OCI-LY3 (cell line): ENCODE data around the gene UBA6.

Source experiments
- H2AFZ ChIP-seq: fragments of 200-600, 300-600 bp; shearing (Covaris generic); 2 replicates; pipeline ENCODE4 v1.6.0; 2014; ENCODE audit warnings: antibody characterized with exemption, low read depth, low read length
- H3K27ac ChIP-seq: fragments of 200-600, 300-600 bp; sonication (generic); 2 replicates; pipeline ENCODE4 v1.5.1; 2014; ENCODE audit warnings: mild to moderate bottlenecking, low read length, moderate library complexity, mixed read lengths
- H3K27me3 ChIP-seq: fragments of 200-600, 300-600 bp; sonication (generic); 2 replicates; pipeline ENCODE4 v1.6.1; 2014; ENCODE audit warnings: low read depth, low read length, mixed read lengths
- H3K36me3 ChIP-seq: fragments of 200-600, 300-600 bp; sonication (generic); replicated peaks from 2 replicates; pipeline ENCODE3; 2014; ENCODE audit warnings: low read depth, low read length, mixed read lengths
- H3K4me1 ChIP-seq: fragments of 300-600, 200-600 bp; sonication (generic); 2 replicates; pipeline ENCODE4 v1.6.1; 2014; ENCODE audit warnings: low read length, mixed read lengths
- H3K4me2 ChIP-seq: fragments of 200-600, 300-600 bp; sonication (generic); 2 replicates; pipeline ENCODE4 v1.6.1; 2014; ENCODE audit warnings: low read length, mixed read lengths
- H3K4me3 ChIP-seq: fragments of 300-600, 200-600 bp; sonication (generic); 2 replicates; pipeline ENCODE4 v1.5.1; 2014; ENCODE audit warnings: antibody characterized with exemption, mild to moderate bottlenecking, low read length, moderate library complexity
- H3K79me2 ChIP-seq: fragments of 300-600, 200-600 bp; shearing (Covaris generic); 2 replicates; pipeline ENCODE4 v1.6.1; 2014; ENCODE audit warnings: mild to moderate bottlenecking, low read length, mixed read lengths
- H3K9ac ChIP-seq: fragments of 300-600, 200-600 bp; shearing (Covaris generic); 2 replicates; pipeline ENCODE4 v1.6.0; 2014; ENCODE audit warnings: mild to moderate bottlenecking, low read length, moderate library complexity
- H3K9me3 ChIP-seq: fragments of 200-600, 300-600 bp; shearing (Covaris generic); 2 replicates; pipeline ENCODE4 v1.6.1; 2014; ENCODE audit warnings: low read length, mixed read lengths; ENCODE audit not compliant: insufficient read depth
- H4K20me1 ChIP-seq: fragments of 200-600, 300-600 bp; sonication (generic); 2 replicates; pipeline ENCODE4 v1.6.1; 2016; ENCODE audit warnings: low read length, mixed read lengths; ENCODE audit not compliant: insufficient read depth
- EZH2phosphoT487 ChIP-seq: fragments of 200-600 bp; shearing (Covaris generic); IDR thresholded peaks from 2 replicates; pipeline ENCODE4 v1.6.1; 2018; ENCODE audit warnings: antibody characterized with exemption, mixed run types, low read depth
- TF ChIP-seq, protein P1 (sequence below): fragments of 200-600, 300-600 bp; sonication (generic); IDR thresholded peaks from 2 replicates; pipeline ENCODE4 v1.5.1; 2014; ENCODE audit warnings: antibody characterized with exemption, low read length, low read depth

The UBA6 gene

DNA sequence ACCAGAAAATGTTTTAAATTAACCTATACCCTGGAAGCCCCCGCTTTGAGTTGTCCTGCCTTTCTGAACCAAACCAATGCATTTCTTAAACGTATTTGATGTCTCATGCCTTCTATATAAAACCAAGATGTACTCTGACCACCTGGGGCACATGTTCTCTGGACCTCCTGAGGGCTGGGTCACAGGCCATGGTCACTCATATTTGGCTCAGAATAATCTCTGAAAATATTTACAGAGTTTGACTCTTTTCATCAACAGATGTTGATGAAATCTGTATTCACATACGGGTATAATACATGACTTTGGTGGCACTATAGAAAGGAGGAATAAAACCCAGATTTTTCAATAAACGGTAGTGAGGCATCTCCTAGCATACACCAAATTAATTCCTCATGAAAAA is 86.8 kb downstream of the UBA6 start:
- Histone ChIP-seq H2AFZ (no peak overlapping the region), H3K36me3 (peaks cover 36% of the 10 kb centered on the region), H3K79me2 (no peaks in the 10 kb centered on the region), H3K9me3 (no peaks in the 10 kb centered on the region), H3K27me3 (no peaks in the 10 kb centered on the region), H3K27ac (no peak overlapping the region), H4K20me1 (no peaks in the 10 kb centered on the region), H3K9ac (no peak overlapping the region), H3K4me1 (no peaks in the 10 kb centered on the region), H3K4me2 (no peak overlapping the region), H3K4me3 (no peak overlapping the region)
- TF ChIP-seq, protein P1, sequence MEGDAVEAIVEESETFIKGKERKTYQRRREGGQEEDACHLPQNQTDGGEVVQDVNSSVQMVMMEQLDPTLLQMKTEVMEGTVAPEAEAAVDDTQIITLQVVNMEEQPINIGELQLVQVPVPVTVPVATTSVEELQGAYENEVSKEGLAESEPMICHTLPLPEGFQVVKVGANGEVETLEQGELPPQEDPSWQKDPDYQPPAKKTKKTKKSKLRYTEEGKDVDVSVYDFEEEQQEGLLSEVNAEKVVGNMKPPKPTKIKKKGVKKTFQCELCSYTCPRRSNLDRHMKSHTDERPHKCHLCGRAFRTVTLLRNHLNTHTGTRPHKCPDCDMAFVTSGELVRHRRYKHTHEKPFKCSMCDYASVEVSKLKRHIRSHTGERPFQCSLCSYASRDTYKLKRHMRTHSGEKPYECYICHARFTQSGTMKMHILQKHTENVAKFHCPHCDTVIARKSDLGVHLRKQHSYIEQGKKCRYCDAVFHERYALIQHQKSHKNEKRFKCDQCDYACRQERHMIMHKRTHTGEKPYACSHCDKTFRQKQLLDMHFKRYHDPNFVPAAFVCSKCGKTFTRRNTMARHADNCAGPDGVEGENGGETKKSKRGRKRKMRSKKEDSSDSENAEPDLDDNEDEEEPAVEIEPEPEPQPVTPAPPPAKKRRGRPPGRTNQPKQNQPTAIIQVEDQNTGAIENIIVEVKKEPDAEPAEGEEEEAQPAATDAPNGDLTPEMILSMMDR, result no peak
- TF ChIP-seq EZH2phosphoT487, result no peak

DNA sequence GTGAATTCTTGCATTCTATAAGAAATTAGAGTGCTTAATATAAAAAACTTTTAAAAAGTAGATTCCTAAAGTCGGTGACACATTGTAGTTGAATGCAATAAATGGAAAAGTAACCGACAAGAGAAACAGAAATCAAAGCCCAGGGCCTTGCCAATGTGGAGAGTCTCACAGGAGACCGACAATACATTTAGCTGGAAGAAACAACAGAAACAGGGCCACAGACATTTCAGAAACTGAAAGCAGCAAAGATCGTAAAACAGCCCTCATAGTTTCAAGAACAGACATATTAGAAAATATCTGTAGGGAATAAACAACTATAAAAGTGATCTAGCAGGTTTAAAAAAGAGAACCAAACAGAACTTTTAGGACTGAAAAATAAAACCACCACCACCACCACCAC is 92.9 kb downstream of the UBA6 start:
- no peaks in the 10 kb centered on the region for H3K4me1 ChIP-seq
- no peaks in the 10 kb centered on the region for H3K9me3 ChIP-seq
- no peaks in the 10 kb centered on the region for H4K20me1 ChIP-seq
- H3K4me2 ChIP-seq, result no peak overlapping the region
- peaks cover 11% of the 10 kb centered on the region for H3K36me3 ChIP-seq
- no peak overlapping the region for H3K9ac ChIP-seq
- H3K27me3 ChIP-seq, result no peaks in the 10 kb centered on the region
- TF ChIP-seq, protein P1, result no peak
- TF ChIP-seq EZH2phosphoT487, result no peak
- no peak overlapping the region for H3K27ac ChIP-seq
- no peak overlapping the region for H3K4me3 ChIP-seq
- no peak overlapping the region for H2AFZ ChIP-seq
- no peaks in the 10 kb centered on the region for H3K79me2 ChIP-seq

DNA sequence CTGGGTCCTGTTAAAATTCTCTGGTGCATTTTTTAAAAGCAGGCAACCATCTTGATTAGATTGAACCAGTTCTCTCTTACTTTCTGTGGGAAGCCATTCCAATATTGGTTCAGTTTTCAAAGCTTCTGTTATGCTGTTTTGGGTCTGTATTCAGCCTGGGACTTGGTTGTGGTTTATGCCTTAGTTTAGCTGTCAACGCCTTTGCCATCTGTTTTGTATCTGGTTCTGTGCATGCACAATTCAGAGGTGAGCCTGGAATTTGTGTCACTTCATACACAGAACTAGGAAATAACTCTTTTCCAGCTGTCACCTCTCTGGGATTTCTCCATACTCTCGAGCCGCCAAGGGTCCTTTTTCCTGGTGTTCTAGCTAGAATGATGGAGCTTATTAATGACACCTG is 96.2 kb downstream of the UBA6 start:
- H3K27me3 ChIP-seq, result no peaks in the 10 kb centered on the region
- H3K9me3 ChIP-seq, result no peaks in the 10 kb centered on the region; the same call in 1 of the 2 replicates
- H3K79me2 ChIP-seq, result no peaks in the 10 kb centered on the region
- H2AFZ ChIP-seq, result no peak overlapping the region
- TF ChIP-seq, protein P1, result no peak
- TF ChIP-seq EZH2phosphoT487, result no peak
- no peak overlapping the region for H3K27ac ChIP-seq
- H3K36me3 ChIP-seq, result peaks cover under 1% of the 10 kb centered on the region
- H3K4me3 ChIP-seq, result no peak overlapping the region
- H4K20me1 ChIP-seq, result no peaks in the 10 kb centered on the region
- H3K9ac ChIP-seq, result no peak overlapping the region
- H3K4me1 ChIP-seq, result no peaks in the 10 kb centered on the region
- no peak overlapping the region for H3K4me2 ChIP-seq

DNA sequence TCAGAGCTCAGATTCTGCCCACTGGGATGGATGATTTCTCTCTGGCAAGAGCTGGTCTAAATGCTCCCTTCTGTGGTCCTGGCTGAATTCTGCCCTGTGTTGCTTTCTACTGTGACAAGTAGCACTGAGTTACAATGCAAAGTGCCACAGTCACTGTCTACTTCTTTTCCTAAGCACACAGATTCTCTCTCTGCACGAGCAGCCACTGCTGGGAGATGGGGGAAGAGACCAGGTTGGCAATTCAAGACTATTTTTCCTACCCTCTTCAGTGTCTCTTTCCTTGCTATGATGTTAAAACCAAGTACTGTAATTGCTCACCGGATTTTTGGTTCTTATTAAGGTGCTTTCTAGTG is 97.0 kb downstream of the UBA6 start:
- no peak overlapping the region for H3K27ac ChIP-seq

More for the DNA sequence above, 97.0 kb downstream of the UBA6 start:
- H3K79me2 ChIP-seq, result no peaks in the 10 kb centered on the region
- no peak for TF ChIP-seq EZH2phosphoT487
- TF ChIP-seq, protein P1, result no peak
- no peak overlapping the region for H2AFZ ChIP-seq
- H3K36me3 ChIP-seq, result no peaks in the 10 kb centered on the region
- H3K9ac ChIP-seq, result no peak overlapping the region
- no peak overlapping the region for H3K4me2 ChIP-seq
- H3K4me3 ChIP-seq, result no peak overlapping the region
- H3K9me3 ChIP-seq, result no peaks in the 10 kb centered on the region; the same call in 1 of the 2 replicates
- H3K4me1 ChIP-seq, result no peaks in the 10 kb centered on the region
- H3K27me3 ChIP-seq, result no peaks in the 10 kb centered on the region
- H4K20me1 ChIP-seq, result no peaks in the 10 kb centered on the region
